HUES64 (cell line): ENCODE data around the gene PFKFB1.

Source experiments
- H3K27ac ChIP-seq: 2 replicates; pipeline ENCODE4 v1.7.0; 2013; ENCODE audit warnings: low read depth, low read length, inconsistent platforms
- H3K27me3 ChIP-seq: 2 replicates; pipeline ENCODE4 v1.6.1; 2013; ENCODE audit warnings: mild to moderate bottlenecking, low read length; ENCODE audit not compliant: insufficient read depth
- H3K36me3 ChIP-seq: 2 replicates; pipeline ENCODE4 v1.6.1; 2013; ENCODE audit warnings: mild to moderate bottlenecking, low read length; ENCODE audit not compliant: insufficient read depth
- H3K4me1 ChIP-seq: 2 replicates; pipeline ENCODE4 v1.6.1; 2013; ENCODE audit warnings: mild to moderate bottlenecking, low read length, moderate library complexity; ENCODE audit not compliant: insufficient read depth
- H3K4me3 ChIP-seq: 2 replicates; pipeline ENCODE4 v1.5.1; 2013; ENCODE audit warnings: mild to moderate bottlenecking, low read length, moderate library complexity
- H3K9ac ChIP-seq: 2 replicates; pipeline ENCODE4 v1.6.1; 2013; ENCODE audit warnings: mild to moderate bottlenecking, low read depth, low read length
- H3K9me3 ChIP-seq: 2 replicates; pipeline ENCODE4 v1.6.1; 2013; ENCODE audit warnings: low read depth, low read length; ENCODE audit not compliant: insufficient read depth
- WGBS: fragments of 150-250, 120-280 bp; methylation state at CpG from one replicate; pipeline ENCODE4 v1.1.7; 2013; ENCODE audit warnings: missing lambda C conversion rate; 5-methylcytosine and 5-hydroxymethylcytosine counted together

Gene PFKFB1

DNA sequence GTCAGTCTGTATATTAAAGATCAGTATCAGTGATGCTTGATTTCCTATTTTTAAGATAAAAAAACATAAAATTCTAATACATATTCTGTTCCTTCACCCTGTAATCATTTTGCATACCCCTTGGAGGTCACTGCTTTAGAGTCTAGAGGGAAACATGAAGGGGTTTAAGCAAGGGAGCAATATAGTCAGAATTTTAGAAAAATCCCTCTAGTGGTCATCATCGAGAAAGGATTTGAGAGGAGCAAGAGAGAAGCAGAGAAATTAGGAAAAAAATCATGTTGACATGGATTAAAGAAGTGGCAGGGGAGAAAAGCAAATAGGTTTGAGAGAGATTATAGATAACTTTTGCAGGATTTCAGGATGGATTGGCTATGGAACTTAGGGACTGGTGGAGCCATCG is 17.3 kb upstream of the PFKFB1 start:
- Histone ChIP-seq H3K4me3 (no peak overlapping the region), H3K9me3 (no peaks in the 10 kb centered on the region), H3K27ac (no peak overlapping the region), H3K36me3 (peaks cover 5% of the 10 kb centered on the region; the same call in 1 of the 2 replicates), H3K4me1 (no peaks in the 10 kb centered on the region), H3K9ac (no peak overlapping the region), H3K27me3 (no peaks in the 10 kb centered on the region)
- WGBS = 76% methylated on average over 2 of the region's 2 CpGs

DNA sequence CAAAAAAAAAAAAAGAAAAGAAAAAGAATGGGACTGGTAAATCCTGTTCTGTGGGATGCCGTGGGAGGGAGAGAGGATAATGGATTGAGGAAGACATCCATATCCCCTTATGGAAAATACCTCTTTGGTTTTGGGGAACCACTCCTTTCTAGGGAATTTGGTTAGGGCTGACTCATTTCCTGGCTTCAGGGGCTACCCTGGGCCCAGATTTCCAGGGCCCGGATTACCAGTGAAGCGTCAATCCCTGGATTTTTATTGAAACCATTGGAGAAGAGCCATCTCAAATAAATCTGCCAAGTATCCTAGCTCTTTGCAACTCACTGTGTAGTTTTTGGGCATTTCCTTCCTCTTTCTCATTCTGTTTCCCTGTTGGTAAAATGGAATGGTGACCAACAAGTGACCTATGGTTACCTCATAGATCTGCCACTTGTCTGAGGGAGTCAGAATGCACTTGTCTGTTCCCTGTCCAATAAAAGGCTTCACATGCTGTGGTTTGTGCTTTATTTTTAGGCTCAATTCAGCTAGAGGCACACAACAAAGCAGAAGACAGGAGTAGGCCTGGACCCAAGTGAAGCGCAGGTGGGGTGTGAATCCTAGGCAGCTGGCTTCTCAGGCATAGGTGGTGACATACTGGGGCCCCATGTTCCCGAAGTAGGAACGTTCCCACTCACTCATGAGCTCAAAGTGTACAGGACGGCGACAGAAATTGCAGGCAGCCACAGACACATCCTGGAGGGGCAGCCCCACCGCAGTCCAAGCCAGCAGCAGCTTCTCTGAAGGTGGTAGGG is 14.8 kb upstream of the PFKFB1 start:
- Histone ChIP-seq H3K9ac (no peak overlapping the region), H3K9me3 (no peaks in the 10 kb centered on the region), H3K4me1 (no peaks in the 10 kb centered on the region), H3K4me3 (no peak overlapping the region), H3K27me3 (no peaks in the 10 kb centered on the region), H3K36me3 (peaks cover 30% of the 10 kb centered on the region), H3K27ac (no peak overlapping the region)
- WGBS = 90% methylated on average over 8 of the region's 9 CpGs

DNA sequence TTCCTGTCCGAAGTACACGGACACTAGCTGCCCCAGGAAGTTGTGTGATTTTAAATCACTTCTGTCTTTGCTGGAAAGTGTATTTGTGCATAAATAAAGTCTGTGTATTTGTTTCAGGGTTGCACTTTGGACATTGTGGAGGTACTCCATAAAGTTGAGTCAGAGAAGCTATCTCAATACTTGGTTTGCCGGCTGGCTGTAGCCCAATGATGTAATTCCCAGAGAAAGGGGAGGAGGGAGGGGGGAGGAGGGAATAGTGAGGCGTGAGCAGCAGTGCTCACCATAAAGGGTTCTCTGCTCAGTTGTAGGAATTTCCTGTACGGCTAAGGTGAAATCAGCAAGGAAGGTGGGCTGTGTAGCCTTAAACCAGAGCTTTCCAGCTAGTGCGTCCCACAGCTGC is 13.7 kb upstream of the PFKFB1 start:
- 90% methylated on average over 6 of the region's 6 CpGs for WGBS
- H3K27me3 ChIP-seq = no peaks in the 10 kb centered on the region
- no peak overlapping the region for H3K4me3 ChIP-seq
- no peak overlapping the region for H3K9ac ChIP-seq
- no peak overlapping the region for H3K27ac ChIP-seq
- H3K4me1 ChIP-seq = no peaks in the 10 kb centered on the region
- no peaks in the 10 kb centered on the region for H3K9me3 ChIP-seq
- H3K36me3 ChIP-seq = peaks cover 41% of the 10 kb centered on the region

DNA sequence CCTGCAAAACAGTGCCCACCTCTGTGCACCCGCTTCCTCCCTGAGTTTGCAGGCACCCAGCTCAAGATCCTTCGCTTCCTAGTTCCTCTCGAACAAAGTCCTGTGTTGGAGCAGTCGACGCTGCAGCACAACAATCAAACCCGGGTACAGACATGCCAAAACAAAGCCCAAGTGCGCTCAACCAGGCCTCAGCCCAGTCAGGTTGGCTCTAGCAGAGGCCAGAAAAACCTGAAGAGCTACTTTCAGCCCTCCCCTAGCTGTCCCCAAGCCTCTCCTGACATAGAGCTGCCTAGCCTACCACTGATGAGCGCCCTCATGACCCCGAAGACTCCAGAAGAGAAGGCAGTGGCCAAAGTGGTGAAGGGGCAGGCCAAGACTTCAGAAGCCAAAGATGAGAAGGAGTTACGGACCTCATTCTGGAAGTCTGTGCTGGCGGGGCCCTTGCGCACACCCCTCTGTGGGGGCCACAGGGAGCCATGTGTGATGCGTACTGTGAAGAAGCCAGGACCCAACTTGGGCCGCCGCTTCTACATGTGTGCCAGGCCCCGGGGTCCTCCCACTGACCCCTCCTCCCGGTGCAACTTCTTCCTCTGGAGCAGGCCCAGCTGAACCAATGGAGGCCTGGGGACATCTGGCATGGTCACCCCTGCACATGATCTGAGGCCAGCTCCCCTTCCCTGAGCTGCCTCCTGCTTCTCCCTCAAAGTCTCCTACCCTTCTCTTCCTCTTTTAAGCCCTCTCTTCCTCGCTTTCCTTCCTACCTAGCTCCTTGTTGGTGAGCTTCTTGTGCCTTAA is 13.0 kb upstream of the PFKFB1 start:
- H3K27me3 ChIP-seq = no peaks in the 10 kb centered on the region
- no peak overlapping the region for H3K27ac ChIP-seq
- no peaks in the 10 kb centered on the region for H3K4me1 ChIP-seq
- H3K4me3 ChIP-seq = no peak overlapping the region
- no peaks in the 10 kb centered on the region for H3K9me3 ChIP-seq
- no peak overlapping the region for H3K9ac ChIP-seq
- 96% methylated on average over 18 of the region's 18 CpGs for WGBS
- H3K36me3 ChIP-seq = peaks cover 47% of the 10 kb centered on the region

DNA sequence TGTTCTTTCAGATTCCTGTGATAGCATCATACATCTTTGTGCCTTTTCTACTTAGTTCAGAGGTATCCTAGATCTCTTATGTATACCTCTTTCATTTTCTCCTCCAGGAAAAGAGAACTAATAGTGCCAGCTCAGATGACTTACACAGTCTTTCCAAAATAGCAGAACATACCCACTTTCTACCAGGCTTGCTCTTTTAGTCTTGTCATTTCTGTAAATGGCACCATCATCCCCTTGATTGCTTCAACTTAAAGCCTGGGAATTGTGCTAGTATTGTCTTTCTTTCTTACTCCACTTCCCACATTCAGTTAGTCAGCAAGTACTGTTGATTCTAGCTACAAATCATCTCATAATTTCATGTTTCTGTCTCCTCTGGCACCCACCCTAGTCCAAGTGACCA is 11.3 kb upstream of the PFKFB1 start:
- Histone ChIP-seq H3K27ac (no peak overlapping the region), H3K9ac (no peak overlapping the region), H3K4me3 (no peak overlapping the region), H3K4me1 (no peaks in the 10 kb centered on the region), H3K36me3 (peaks cover 51% of the 10 kb centered on the region), H3K27me3 (no peaks in the 10 kb centered on the region), H3K9me3 (no peaks in the 10 kb centered on the region)

DNA sequence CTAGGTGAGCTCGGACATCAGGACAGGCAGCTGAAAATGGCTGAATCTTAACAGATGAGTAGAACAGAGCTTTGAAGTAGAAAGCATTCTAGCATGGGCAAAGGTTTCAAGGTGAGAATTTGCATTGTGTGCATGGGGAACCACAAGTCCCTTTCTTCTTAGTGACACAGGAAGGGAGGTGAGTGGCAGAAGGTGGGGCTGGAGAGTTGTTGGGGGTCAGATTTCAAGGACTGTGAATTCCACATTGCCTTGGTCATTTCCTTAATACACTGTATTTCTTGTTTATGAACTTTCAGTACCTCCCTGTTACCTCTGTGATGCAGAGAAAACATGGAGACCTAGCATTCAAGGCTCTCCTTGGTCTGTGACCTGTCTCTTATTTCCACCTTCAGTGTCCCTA is 10.2 kb upstream of the PFKFB1 start:
- peaks cover 51% of the 10 kb centered on the region for H3K36me3 ChIP-seq
- 95% methylated on average over 1 of the region's 1 CpG for WGBS
- H3K4me3 ChIP-seq = no peak overlapping the region
- no peaks in the 10 kb centered on the region for H3K9me3 ChIP-seq
- no peaks in the 10 kb centered on the region for H3K27me3 ChIP-seq
- no peak overlapping the region for H3K9ac ChIP-seq
- H3K4me1 ChIP-seq = no peaks in the 10 kb centered on the region
- H3K27ac ChIP-seq = no peak overlapping the region

DNA sequence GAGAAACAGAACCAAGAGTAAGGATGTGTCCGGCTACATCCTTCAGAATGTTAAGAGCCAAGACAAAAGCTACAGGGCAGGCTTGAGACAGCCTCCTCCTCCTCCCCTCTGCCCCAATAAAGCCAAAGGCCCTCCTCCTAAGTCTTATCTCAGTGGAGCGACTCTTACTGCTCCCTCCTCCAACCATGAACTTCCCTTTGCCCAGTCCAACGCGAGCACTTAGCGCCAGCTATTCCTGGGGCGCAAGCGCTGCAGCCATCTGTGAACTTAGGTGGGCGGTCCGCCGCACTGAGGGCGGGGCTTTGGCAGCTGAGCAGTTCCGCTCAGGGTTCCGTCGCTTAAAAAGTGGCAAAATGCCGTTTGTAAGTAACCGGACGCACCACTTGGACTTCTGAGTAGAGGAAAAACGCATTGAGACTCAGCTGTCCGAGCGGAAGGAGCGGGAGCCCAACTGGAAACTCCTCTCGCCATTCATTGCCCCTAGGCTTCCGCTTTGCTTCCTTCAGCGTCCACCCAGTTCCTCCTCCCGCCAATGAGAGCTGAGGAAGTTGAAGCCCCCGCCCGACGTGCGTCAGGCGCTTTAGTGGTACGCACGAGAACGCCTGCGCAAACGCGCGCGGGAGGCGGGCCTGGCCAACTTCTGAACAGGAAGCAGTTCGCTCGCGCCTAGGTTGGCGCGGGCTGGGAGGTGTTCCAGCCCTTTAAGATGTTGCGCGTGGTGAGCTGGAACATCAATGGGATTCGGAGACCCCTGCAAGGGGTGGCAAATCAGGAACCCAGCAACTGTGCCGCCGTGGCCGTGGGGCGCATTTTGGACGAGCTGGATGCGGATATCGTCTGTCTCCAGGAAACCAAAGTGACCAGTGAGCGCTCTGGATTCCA is 6.0 kb upstream of the PFKFB1 start, which contains the start of gene APEX2:
Gene APEX2, plus strand, starts transcription at position 647 of the 882 bp plus-strand sequence. Its CDS starts 60 bp downstream, at position 707.
- peak within 1 kb of the TSS; percentile 99 for H3K4me3 ChIP-seq
- H3K9me3 ChIP-seq = no peaks in the 10 kb centered on the region
- peak within 1 kb of the TSS; percentile 95 for H3K27ac ChIP-seq
- peak within 1 kb of the TSS; percentile 75 for H3K9ac ChIP-seq
- no peaks in the 10 kb centered on the region for H3K27me3 ChIP-seq
- no peaks in the 10 kb centered on the region for H3K4me1 ChIP-seq
- under 1% methylated on average over 55 of the region's 55 CpGs for WGBS
- peaks cover 33% of the 10 kb centered on the region for H3K36me3 ChIP-seq

DNA sequence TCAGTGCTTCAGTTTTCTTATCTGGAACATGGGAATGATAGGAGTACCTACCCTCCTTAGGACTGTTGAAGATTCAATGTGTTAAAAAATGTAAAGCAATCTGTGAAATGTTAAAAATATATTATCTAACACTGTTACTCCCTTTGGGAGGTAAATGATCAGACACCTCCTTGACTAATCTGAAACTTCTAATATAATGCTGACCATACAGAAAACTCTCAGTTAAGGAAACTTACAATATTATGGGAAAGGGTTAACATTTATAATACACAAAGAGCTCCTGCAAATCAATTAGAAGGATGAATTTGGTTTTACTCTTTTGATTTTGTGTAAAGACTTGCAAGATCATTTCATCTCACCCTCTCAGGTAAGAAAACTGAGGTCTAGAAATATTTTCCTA is 1.6 kb upstream of the PFKFB1 start:
- no peaks in the 10 kb centered on the region for H3K27me3 ChIP-seq
- H3K36me3 ChIP-seq = no peaks in the 10 kb centered on the region
- no peak overlapping the region for H3K9ac ChIP-seq
- H3K9me3 ChIP-seq = no peaks in the 10 kb centered on the region
- no peak overlapping the region for H3K27ac ChIP-seq
- no peaks in the 10 kb centered on the region for H3K4me1 ChIP-seq
- H3K4me3 ChIP-seq = no peak overlapping the region

DNA sequence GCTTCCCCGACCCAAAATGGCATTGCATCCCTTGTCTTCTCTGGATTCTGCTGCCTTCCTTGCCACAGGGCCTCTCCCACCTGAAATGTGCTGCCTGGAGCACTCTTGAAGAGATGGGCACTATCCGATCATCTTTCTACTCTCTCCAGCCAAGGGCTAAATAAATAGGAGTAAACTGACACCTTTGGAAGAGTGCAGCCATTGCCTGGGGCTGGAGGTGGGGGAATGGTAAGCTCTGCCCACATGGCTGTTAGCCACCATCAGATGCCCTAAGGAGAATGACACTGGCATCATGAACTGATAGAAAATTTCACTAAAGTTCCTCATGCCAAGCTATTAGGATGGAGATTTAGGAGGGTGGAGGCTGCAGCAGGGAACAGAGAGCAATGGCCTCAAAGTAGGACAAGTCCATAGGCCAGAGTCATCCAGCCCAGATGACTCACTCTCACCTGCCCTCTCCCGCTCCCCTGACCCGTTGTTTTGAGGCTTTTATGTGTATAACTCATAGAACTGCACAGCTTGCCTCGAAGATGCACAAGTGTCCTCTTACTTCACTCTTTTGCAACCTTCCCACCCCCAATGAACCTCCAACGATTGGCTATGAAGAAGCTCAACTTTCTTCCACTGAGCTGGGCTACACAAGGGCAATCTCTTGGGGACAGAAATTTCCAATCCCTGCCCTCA is 822 bp upstream of the PFKFB1 start:
- 90% methylated on average over 5 of the region's 6 CpGs for WGBS
- no peak overlapping the region for H3K27ac ChIP-seq
- H3K36me3 ChIP-seq = no peaks in the 10 kb centered on the region
- H3K9me3 ChIP-seq = no peaks in the 10 kb centered on the region
- H3K9ac ChIP-seq = no peak overlapping the region
- no peaks in the 10 kb centered on the region for H3K27me3 ChIP-seq
- H3K4me1 ChIP-seq = no peaks in the 10 kb centered on the region
- H3K4me3 ChIP-seq = no peak overlapping the region

DNA sequence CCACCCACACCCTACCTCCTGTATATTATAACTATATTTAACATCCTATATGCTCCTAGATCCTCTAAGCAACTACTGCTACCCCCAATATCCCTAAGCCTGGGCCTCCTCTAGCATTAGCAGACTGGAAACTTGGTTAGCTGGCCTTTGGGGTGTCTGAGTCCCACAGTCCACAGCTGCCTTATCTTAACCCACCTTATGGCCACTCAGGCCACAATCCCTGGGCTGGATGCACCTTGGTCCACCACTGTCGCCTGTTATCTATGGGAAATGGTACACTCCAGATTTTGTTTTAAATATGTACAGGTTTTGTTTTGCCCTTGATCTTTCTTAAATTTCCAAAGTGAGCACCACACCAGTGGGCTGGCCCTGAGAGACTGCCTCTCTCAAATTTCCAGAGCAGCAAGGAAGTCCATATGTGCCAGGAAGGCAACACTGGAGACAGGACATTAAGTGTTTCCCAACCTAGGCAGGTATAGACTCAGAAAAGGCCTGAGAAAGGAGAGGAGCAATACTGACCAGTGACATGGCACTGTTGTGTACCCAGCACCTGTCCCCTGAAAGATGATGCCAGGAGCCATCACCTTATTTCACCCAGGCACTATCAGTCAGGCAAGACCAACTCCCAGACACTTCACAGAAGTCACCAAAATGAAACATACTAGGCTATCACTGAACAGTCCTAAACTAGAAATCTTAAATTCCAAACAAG is 921 bp downstream of the PFKFB1 start:
- no peak overlapping the region for H3K27ac ChIP-seq
- no peaks in the 10 kb centered on the region for H3K4me1 ChIP-seq
- H3K9ac ChIP-seq = no peak overlapping the region
- no peaks in the 10 kb centered on the region for H3K27me3 ChIP-seq
- no peaks in the 10 kb centered on the region for H3K36me3 ChIP-seq
- no peak overlapping the region for H3K4me3 ChIP-seq
- no CpG with 5 or more reads among the region's 1 CpG for WGBS
- no peaks in the 10 kb centered on the region for H3K9me3 ChIP-seq
